Stimulated activated CD8-positive, alpha-beta memory T cell treated with anti-CD3 and anti-CD28 coated beads, Interleukin-15, amount 100 ng/mL, for 48 hours (primary cell): ENCODE results near the gene DUS1L.

ENCODE experiments used
- DNase-seq, 2 donors: peaks; one replicate each; pipeline ENCODE4 v3.0.0-alpha.2; 2020; ENCODE audit warnings: low read depth in 2 of 2

The DUS1L gene

GRCh38 chr17:82100502-82101298 lies 35.1 kb upstream of the DUS1L start:
- no peak for DNase-seq

GRCh38 chr17:82098939-82099763 lies 33.5 kb upstream of the DUS1L start:
- DNase-seq: no peak

GRCh38 chr17:82098169-82098938 lies 32.8 kb upstream of the DUS1L start, which contains the start of gene FASN:
Gene FASN (minus strand): TSS chr17:82098236. CDS start chr17:82096445, 1,791 bp downstream.
- peak; percentile 92 to 94 for DNase-seq

DNA sequence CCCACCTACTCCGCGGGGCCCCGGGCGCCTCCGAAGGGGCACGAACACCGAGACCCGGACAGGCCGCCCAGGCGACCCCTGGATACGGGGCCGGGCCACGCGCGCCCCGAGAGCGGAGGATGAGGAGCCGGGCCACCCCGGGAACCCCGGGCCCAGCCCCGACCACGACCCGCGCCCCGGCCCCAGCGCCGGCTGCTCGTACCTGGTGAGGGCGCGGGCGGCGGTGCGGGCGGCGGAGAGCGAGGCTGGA lies 32.2 kb upstream of the DUS1L start:
- no peak for DNase-seq

DNA sequence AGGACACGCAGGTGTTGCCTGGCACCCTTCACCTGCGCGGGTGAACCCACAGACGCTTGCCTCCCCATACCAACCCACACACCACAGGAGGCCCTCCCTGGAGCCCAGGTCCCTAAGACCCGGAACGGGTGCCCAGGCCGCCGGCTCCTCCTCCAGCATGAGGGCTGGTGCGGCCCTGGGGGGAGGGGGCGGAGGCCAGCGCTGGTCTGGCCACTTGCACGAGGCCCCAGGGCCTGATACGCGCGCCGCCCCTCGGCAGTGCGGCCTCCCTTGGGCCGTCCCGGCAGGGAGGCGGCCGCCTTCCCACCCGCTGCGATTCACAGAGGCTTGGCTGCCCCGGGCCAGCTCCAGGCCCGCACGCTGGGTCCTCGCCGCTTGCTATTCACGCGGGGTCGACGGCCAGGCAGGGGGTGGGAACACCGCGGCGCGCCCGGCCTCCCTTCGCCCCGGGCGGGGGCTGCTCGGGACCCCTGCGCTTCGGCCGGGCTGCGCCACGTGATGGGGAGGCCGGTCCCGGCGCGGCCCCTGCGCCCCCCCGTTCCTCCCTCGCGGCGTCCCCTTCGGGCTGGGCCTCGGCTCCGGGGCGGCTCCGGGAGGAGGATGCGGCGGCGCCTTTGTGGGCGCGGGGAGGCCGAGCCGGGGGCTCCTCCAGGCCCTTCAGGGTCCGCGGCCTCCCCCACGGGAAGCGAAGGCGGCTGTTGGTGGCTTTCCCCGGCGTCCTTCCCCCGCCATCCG lies 31.7 kb upstream of the DUS1L start:
- DNase-seq: no peak

DNA sequence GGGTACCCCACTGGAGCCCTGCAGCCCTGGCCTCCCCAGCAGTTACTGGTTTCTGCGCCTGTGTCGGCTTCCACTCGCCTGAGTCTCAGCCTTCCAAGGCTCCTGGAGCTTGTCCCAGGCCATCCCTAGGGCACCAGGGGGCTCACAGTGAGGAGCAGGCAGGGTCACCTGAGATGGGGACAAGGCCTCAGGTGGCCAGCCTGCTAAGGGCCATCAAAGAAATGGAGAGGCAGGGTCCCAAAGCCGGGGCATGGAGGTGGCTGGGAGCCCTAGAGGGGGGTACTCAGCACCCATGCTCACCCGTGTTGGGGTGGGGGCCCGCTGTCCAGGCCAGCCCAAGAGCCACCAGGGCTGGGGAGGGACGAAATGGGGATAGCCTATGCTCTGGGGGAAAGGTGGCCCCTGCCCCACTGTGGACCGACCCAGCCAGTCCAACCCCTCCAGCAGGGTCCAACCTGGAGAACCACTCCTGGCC lies 31.1 kb upstream of the DUS1L start:
- no peak for DNase-seq

DNA sequence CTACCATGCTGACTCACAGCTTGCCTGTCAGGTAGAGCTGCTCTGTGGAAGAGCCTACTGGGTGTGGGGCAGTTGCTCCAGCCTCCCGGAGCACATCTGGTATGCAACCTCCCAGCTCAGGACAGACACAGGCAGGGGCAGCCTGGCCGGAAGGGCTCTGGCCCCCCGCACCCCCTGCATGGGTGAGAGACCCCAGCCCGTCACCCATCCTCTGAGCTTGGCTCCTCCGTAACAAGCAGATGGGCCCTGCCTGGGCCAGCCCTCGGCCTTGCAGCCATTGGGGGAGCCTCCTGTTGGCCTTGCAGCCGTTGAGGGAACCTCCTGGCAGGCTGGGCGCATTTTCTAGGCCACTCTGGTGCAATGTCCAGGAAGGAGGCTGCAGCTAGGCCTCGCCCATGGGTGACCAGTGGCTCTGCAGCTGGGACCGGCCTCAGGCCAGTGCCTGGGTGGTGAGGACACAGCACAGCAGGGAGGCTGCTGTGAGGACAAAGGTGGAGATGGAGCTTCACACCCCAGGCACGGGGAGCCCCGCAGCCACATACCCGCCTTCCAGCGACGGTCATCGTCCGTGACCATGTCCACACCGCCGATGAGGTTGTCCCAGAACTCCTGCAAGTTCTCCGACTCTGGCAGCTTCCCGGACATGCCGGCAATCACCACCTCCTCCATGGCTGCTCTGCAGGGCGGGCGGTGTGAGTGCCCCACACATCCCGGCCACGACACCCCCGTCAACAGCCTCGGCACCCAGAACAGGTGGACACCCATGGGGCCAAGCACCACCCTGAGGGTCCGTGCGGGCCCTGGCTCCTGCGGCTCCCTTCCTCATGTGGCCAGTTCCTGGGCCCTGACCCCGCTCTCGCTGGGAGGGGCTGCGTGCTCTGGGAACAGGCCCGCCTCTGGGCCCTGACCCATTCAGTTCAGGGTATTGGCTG lies 30.4 kb upstream of the DUS1L start:
- DNase-seq: no peak

DNA sequence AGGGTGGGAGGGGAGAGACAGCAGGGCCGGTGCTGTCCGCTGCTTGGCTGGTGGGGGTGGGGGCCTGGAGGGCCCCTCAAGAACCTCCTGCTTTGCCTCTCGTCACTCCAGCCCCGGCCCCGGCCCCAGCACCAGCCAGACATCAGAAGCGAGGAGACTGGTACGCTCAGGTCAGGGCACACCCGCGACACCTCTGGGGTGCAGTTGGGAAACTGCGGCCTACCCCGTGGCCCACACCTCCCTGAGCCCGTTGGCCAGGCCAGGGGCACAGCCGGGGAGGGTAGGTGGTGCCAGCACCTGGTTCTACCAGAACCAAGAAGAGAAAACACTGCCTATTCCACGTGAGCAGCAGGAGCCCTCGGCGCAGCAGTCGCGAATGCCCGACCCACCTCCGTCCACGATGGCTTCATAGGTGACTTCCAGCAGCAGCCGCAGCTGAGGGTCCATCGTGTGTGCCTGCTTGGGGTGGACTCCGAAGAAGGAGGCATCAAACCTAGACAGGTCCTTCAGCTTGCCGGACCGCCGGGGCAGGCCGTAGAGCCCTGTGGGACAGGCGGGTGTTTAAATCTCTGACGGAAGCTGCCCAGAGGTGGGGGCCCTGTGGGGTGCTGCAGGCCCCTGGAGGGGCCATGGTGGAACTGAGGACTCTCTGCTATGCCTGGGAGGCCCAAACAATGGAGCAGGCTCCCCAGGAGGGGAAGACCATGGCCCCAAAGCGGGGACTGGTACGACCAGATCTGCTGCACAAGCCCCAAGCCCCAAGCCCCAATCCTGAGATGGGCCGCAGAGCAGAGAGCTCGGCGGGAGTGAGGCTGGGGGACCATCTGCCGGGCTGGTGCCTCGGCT lies 29.6 kb upstream of the DUS1L start:
- DNase-seq: no peak

GRCh38 chr17:82092995-82093751 lies 27.6 kb upstream of the DUS1L start:
- no peak for DNase-seq

GRCh38 chr17:82092628-82092994 lies 27.0 kb upstream of the DUS1L start:
- DNase-seq: no peak

DNA sequence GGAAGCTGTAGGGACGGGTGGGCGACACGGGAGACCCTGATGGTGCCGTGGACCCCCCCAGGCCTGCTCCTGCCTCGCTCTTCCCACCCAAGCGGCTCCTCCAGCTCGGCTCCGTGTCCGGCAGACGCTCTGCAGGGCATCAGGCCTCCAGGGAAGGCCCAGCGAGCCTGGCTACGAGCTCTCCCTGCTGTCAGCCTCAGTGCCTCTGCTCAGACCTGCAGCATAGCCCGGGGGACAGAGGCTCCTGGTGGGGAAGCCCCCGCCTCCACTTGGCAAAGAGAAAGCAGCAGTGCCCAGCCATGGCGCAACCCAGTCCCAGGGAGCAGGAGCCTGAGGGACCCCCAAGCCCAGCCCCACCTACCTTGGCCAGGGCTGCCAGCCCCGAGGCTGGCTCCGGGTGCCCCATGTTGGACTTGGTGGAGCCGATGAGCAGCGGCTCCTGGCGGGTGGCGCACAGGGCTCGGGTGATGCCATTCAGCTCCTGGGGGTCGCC lies 26.5 kb upstream of the DUS1L start:
- no peak for DNase-seq

DNA sequence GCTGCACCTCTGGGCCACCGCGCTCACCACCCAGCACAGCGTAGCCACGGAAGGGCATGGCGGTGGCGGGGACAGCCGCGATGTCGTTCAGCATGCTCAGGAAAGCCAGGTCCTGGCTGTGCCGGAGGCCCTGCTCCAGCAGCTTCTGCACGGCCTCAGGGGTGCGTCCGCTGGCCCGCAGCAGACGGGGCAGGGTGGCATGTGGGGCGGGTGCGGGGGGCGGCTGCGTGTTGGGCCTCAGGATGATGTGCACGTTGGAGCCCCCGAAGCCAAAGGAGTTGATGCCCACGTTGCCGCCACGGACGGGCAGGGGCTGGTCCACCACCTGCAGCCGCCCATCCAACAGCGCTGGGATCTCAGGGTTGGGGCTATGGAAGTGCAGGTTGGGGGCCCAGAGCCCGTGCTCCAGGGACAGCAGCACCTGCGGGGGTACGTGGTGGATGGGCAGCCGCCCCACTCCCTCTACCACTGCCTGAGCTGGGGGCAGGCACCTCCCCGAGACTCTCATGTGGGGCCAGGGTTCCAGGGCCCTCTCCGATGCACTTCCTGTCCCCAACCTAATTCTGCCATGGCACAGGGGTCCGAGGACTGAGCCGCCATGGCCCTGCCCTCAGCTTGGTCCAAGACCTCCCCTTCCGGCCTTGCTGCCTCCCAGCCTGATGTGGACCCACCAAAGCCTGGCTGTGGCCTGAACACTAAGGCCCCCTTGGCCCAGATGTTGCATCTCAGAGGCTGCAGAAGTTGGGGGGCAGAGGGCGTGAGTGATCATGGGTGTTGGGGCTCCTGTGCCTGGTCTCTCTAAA lies 25.9 kb upstream of the DUS1L start:
- no peak for DNase-seq

DNA sequence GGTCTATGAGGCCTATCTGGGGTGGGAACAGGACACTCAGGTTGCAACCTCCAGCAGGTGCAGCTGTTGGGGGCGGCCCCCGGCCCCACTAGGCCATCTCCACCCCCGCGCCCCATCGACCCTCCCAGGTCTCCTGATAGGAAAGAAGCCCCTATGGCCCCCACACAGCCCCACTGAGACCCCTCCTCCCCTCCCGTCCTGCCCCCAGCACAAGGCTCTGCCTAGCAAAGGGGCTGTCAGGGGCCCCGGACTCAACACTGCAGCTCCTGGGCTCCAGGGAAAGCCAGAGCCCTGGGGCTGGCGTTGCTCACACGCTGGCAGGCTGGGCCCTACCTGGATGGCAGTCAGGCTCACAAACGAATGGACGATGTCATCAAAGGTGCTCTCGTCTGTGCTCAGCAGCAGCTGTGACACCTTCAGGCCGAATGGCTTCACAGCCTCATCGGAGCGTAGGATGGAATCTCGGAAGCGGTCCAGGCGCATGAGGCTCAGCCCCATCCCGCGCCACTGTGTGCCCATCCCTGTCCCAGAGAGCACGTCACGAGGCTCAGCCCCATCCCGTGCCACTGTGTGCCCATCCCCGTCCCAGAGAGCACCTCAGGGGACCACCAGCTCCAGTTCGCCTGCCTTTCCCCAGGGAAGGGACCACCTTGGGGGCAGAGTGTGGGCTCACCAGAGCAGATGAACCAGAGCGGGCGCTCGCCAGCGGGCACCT lies 25.1 kb upstream of the DUS1L start:
- no peak for DNase-seq

GRCh38 chr17:82089723-82090548 lies 24.3 kb upstream of the DUS1L start:
- DNase-seq: no peak

- no peak for DNase-seq
Observed at GRCh38 chr17:82088838-82089722, 23.5 kb upstream of the DUS1L start.
